GM23338 (cell line): ENCODE data around the gene RTL10. TPM values are rescaled to one million over a fixed set of nuclear protein-coding genes. Genes with fewer than 3 reads are reported as not detected.

Source experiments
- ATAC-seq: fragments of 200-7000 bp; cut with Tn5 transposase; 3 replicates; pipeline ENCODE4 v1.9.1; 2020
- DNase-seq: peaks from one replicate; pipeline ENCODE4 v3.0.0-alpha.2; 2015; ENCODE audit warnings: low spot score
- H2AFZ ChIP-seq: fragments of 200-600 bp; sonication (generic); 2 replicates; pipeline ENCODE4 v1.8.0; 2016; ENCODE audit warnings: antibody characterized with exemption, mild to moderate bottlenecking, moderate library complexity
- H3F3A ChIP-seq: fragments of 200-600 bp; sonication (generic); replicated peaks from 2 replicates; pipeline ENCODE4 v1.8.0; 2017; ENCODE audit warnings: antibody characterized with exemption, mixed run types, low read depth
- H3K27ac ChIP-seq: fragments of 200-600 bp; sonication (generic); 2 replicates; pipeline ENCODE4 v1.6.1; 2016; ENCODE audit warnings: low read depth
- H3K27me3 ChIP-seq: fragments of 200-600 bp; sonication (generic); 2 replicates; pipeline ENCODE4 v1.8.0; 2016; ENCODE audit warnings: mild to moderate bottlenecking, mixed run types, moderate library complexity; ENCODE audit not compliant: insufficient read depth
- H3K36me3 ChIP-seq: fragments of 200-600 bp; sonication (generic); 2 replicates; pipeline ENCODE4 v1.8.0; 2016; ENCODE audit warnings: mild to moderate bottlenecking; ENCODE audit not compliant: insufficient read depth
- H3K4me1 ChIP-seq: fragments of 200-600 bp; sonication (generic); 2 replicates; pipeline ENCODE4 v1.8.0; 2016; ENCODE audit warnings: mild to moderate bottlenecking, moderate library complexity; ENCODE audit not compliant: insufficient read depth
- H3K4me2 ChIP-seq: fragments of 200-600 bp; sonication (generic); 2 replicates; pipeline ENCODE4 v1.7.1; 2017; ENCODE audit warnings: mixed run types
- H3K4me3 ChIP-seq: fragments of 200-600 bp; sonication (generic); 2 replicates; pipeline ENCODE4 v1.6.1; 2016; ENCODE audit warnings: mixed run types
- H3K79me2 ChIP-seq: fragments of 200-600 bp; sonication (generic); replicated peaks from 2 replicates; pipeline ENCODE4 v1.8.0; 2017; ENCODE audit warnings: mild to moderate bottlenecking; ENCODE audit not compliant: insufficient read depth
- H3K9me2 ChIP-seq: fragments of 200-600 bp; sonication (generic); 2 replicates; pipeline ENCODE4 v1.8.0; 2017; ENCODE audit not compliant: insufficient read depth
- H4K20me1 ChIP-seq: fragments of 200-600 bp; sonication (generic); replicated peaks from 2 replicates; pipeline ENCODE4 v1.8.0; 2017; ENCODE audit warnings: mild to moderate bottlenecking; ENCODE audit not compliant: insufficient read depth
- H3K27ac Mint-ChIP-seq: 2 replicates; pipeline ENCODE4 v1.8.0; 2020; ENCODE audit warnings: inconsistent platforms, mild to moderate bottlenecking, moderate library complexity, mixed read lengths
- H3K27me3 Mint-ChIP-seq: 3 replicates; pipeline ENCODE4 v1.8.0; 2022; ENCODE audit warnings: low read depth, mild to moderate bottlenecking, moderate library complexity, mixed read lengths, inconsistent platforms; ENCODE audit not compliant: insufficient read depth, poor library complexity
- H3K36me3 Mint-ChIP-seq: 3 replicates; pipeline ENCODE4 v1.8.0; 2021; ENCODE audit warnings: low read depth, mild to moderate bottlenecking, inconsistent platforms, moderate library complexity, mixed read lengths
- H3K4me1 Mint-ChIP-seq: 3 replicates; pipeline ENCODE4 v1.8.0; 2020; ENCODE audit warnings: mild to moderate bottlenecking, inconsistent platforms, mixed read lengths
- H3K4me3 Mint-ChIP-seq: 3 replicates; pipeline ENCODE4 v1.8.0; 2021; ENCODE audit warnings: moderate library complexity, mild to moderate bottlenecking, inconsistent platforms, mixed read lengths
- H3K9me3 Mint-ChIP-seq: 3 replicates; pipeline ENCODE4 v1.8.0; 2020; ENCODE audit warnings: moderate library complexity, mild to moderate bottlenecking, inconsistent platforms, mixed read lengths
- EZH2 ChIP-seq: fragments of 200-600 bp; sonication (generic); IDR thresholded peaks from one replicate; pipeline ENCODE4 v1.8.0; 2017; ENCODE audit warnings: antibody characterized with exemption, mild to moderate bottlenecking, low read depth; ENCODE audit not compliant: unreplicated experiment
- EZH2phosphoT487 ChIP-seq: fragments of 200-600 bp; sonication (generic); IDR thresholded peaks from one replicate; pipeline ENCODE4 v1.8.1; 2018; ENCODE audit warnings: antibody characterized with exemption; ENCODE audit not compliant: unreplicated experiment
- JUNB ChIP-seq: IDR thresholded peaks from one replicate; pipeline ENCODE4 v1.6.1; 2016; ENCODE audit warnings: antibody characterized with exemption; ENCODE audit not compliant: unreplicated experiment
- NANOG ChIP-seq: IDR thresholded peaks from 2 replicates; pipeline ENCODE4 v1.6.1; 2016; ENCODE audit warnings: antibody characterized with exemption, borderline replicate concordance
- POLR2AphosphoS5 ChIP-seq: IDR thresholded peaks from 2 replicates; pipeline ENCODE4 v1.6.1; 2016; ENCODE audit warnings: antibody characterized with exemption, low read depth
- STAT1 ChIP-seq: IDR thresholded peaks from one replicate; pipeline ENCODE4 v1.6.1; 2016; ENCODE audit warnings: antibody characterized with exemption; ENCODE audit not compliant: unreplicated experiment
- ZNF331 ChIP-seq: fragments of 250-450 bp; sonication (Bioruptor Pico); IDR thresholded peaks from 2 replicates; pipeline ENCODE4 v1.5.0; 2020; ENCODE audit warnings: low read depth, mild to moderate bottlenecking, moderate library complexity
- polyA plus RNA-seq: library from polyadenylated mRNA; unstranded; fragments of >200 nt; fragmentation: Nextera tagmentation; extraction: Ambion mirVana; gene quantifications from 2 replicates; pipeline ENCODE4 v1.2.1, GENCODE V29; 2016
- total RNA-seq: library from RNA; depleted of rRNA; stranded (reverse); fragments of >200 nt; shearing (Covaris generic); gene quantifications from 2 replicates; pipeline ENCODE4 v1.2.3, GENCODE V29; 2014
- TF ChIP-seq, protein P1 (sequence below): fragments of 250-450 bp; sonication (Bioruptor Pico); IDR thresholded peaks from 2 replicates; pipeline ENCODE4 v1.5.0; 2020; ENCODE audit warnings: mild to moderate bottlenecking, moderate library complexity
- TF ChIP-seq, protein P2 (sequence below): IDR thresholded peaks from one replicate; pipeline ENCODE4 v1.6.1; 2018; ENCODE audit warnings: antibody characterized with exemption; ENCODE audit not compliant: unreplicated experiment

RTL10 gene
- total and polyA plus RNA-seq, 2 experiments from 2014 or later: 9.4 to 17.4 TPM

DNA sequence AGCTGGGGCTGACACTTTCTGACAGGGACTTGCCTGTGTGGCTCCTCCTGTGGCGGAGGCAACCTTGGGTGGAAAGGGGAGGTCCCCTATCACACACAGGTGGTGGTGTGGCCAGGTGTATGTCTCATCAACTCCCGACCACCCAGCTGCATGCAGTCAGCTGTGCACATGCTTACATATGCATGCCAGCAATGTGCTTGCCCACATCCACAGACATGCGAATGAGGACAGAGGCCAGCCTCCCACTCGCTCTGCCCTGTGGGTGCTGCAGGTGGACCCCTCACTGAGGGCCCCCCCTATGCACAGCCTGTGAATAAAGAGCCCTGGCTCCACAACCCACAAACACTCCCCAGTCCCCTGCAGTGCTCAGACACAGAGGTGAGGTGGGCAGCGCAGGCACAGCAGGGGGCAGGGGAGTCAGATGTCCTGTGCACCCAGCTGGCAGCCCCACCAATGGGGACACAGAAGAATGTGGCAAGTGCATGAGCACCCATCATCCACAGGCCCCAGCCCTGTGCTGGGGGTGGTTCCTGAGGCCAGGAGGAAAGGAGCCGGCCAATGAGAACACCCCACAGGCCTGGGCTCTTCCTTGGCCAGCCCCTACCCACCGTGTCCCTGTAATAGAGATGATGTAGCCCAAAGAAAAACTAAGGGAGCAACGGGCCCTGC lies 9.5 kb downstream of the RTL10 start:
- H3K4me3 Mint-ChIP-seq: no peak overlapping the region
- no peak overlapping the region for H2AFZ ChIP-seq
- H3K27ac Mint-ChIP-seq: no peak overlapping the region
- peak; percentile 69 for ATAC-seq
- H3K27me3 ChIP-seq: no peaks in the 10 kb centered on the region
- no peaks in the 10 kb centered on the region for H3K9me2 ChIP-seq
- H3K36me3 Mint-ChIP-seq: peaks cover 17% of the 10 kb centered on the region
- no peaks in the 10 kb centered on the region for H3K4me1 ChIP-seq
- H3K79me2 ChIP-seq: peaks cover 12% of the 10 kb centered on the region
- TF ChIP-seq NANOG (no peak), POLR2AphosphoS5 (no peak), ZNF331 (CRISPR knock-in tag) (no peak), EZH2phosphoT487 (no peak), EZH2 (no peak), STAT1 (no peak), JUNB (no peak)
- TF ChIP-seq, protein P1, sequence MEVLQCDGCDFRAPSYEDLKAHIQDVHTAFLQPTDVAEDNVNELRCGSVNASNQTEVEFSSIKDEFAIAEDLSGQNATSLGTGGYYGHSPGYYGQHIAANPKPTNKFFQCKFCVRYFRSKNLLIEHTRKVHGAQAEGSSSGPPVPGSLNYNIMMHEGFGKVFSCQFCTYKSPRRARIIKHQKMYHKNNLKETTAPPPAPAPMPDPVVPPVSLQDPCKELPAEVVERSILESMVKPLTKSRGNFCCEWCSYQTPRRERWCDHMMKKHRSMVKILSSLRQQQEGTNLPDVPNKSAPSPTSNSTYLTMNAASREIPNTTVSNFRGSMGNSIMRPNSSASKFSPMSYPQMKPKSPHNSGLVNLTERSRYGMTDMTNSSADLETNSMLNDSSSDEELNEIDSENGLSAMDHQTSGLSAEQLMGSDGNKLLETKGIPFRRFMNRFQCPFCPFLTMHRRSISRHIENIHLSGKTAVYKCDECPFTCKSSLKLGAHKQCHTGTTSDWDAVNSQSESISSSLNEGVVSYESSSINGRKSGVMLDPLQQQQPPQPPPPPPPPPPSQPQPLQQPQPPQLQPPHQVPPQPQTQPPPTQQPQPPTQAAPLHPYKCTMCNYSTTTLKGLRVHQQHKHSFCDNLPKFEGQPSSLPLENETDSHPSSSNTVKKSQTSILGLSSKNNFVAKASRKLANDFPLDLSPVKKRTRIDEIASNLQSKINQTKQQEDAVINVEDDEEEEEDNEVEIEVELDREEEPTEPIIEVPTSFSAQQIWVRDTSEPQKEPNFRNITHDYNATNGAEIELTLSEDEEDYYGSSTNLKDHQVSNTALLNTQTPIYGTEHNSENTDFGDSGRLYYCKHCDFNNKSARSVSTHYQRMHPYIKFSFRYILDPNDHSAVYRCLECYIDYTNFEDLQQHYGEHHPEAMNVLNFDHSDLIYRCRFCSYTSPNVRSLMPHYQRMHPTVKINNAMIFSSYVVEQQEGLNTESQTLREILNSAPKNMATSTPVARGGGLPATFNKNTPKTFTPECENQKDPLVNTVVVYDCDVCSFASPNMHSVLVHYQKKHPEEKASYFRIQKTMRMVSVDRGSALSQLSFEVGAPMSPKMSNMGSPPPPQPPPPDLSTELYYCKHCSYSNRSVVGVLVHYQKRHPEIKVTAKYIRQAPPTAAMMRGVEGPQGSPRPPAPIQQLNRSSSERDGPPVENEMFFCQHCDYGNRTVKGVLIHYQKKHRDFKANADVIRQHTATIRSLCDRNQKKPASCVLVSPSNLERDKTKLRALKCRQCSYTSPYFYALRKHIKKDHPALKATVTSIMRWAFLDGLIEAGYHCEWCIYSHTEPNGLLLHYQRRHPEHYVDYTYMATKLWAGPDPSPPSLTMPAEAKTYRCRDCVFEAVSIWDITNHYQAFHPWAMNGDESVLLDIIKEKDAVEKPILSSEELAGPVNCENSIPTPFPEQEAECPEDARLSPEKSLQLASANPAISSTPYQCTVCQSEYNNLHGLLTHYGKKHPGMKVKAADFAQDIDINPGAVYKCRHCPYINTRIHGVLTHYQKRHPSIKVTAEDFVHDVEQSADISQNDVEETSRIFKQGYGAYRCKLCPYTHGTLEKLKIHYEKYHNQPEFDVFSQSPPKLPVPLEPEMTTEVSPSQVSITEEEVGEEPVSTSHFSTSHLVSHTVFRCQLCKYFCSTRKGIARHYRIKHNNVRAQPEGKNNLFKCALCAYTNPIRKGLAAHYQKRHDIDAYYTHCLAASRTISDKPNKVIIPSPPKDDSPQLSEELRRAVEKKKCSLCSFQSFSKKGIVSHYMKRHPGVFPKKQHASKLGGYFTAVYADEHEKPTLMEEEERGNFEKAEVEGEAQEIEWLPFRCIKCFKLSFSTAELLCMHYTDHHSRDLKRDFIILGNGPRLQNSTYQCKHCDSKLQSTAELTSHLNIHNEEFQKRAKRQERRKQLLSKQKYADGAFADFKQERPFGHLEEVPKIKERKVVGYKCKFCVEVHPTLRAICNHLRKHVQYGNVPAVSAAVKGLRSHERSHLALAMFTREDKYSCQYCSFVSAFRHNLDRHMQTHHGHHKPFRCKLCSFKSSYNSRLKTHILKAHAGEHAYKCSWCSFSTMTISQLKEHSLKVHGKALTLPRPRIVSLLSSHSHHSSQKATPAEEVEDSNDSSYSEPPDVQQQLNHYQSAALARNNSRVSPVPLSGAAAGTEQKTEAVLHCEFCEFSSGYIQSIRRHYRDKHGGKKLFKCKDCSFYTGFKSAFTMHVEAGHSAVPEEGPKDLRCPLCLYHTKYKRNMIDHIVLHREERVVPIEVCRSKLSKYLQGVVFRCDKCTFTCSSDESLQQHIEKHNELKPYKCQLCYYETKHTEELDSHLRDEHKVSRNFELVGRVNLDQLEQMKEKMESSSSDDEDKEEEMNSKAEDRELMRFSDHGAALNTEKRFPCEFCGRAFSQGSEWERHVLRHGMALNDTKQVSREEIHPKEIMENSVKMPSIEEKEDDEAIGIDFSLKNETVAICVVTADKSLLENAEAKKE (CRISPR knock-in tag): no peak
- TF ChIP-seq, protein P2, sequence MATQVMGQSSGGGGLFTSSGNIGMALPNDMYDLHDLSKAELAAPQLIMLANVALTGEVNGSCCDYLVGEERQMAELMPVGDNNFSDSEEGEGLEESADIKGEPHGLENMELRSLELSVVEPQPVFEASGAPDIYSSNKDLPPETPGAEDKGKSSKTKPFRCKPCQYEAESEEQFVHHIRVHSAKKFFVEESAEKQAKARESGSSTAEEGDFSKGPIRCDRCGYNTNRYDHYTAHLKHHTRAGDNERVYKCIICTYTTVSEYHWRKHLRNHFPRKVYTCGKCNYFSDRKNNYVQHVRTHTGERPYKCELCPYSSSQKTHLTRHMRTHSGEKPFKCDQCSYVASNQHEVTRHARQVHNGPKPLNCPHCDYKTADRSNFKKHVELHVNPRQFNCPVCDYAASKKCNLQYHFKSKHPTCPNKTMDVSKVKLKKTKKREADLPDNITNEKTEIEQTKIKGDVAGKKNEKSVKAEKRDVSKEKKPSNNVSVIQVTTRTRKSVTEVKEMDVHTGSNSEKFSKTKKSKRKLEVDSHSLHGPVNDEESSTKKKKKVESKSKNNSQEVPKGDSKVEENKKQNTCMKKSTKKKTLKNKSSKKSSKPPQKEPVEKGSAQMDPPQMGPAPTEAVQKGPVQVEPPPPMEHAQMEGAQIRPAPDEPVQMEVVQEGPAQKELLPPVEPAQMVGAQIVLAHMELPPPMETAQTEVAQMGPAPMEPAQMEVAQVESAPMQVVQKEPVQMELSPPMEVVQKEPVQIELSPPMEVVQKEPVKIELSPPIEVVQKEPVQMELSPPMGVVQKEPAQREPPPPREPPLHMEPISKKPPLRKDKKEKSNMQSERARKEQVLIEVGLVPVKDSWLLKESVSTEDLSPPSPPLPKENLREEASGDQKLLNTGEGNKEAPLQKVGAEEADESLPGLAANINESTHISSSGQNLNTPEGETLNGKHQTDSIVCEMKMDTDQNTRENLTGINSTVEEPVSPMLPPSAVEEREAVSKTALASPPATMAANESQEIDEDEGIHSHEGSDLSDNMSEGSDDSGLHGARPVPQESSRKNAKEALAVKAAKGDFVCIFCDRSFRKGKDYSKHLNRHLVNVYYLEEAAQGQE: no peak
- H3K4me3 ChIP-seq: no peak overlapping the region
- no peaks in the 10 kb centered on the region for H3F3A ChIP-seq
- H3K4me1 Mint-ChIP-seq: peaks cover 16% of the 10 kb centered on the region; the same call in 2 of the 3 replicates
- H3K27ac ChIP-seq: no peak overlapping the region
- no peak overlapping the region for H3K4me2 ChIP-seq
- H4K20me1 ChIP-seq: peaks cover 6% of the 10 kb centered on the region
- no peaks in the 10 kb centered on the region; the same call in 2 of the 3 replicates for H3K9me3 Mint-ChIP-seq
- no peaks in the 10 kb centered on the region; the same call in 1 of the 2 replicates for H3K36me3 ChIP-seq
- H3K27me3 Mint-ChIP-seq: peaks cover 20% of the 10 kb centered on the region
- no peak for DNase-seq
